Progenitor cell of endocrine pancreas (in vitro differentiated cells): ENCODE measurements around the gene LPGAT1. TPM values are rescaled to one million over a fixed set of nuclear protein-coding genes. Genes with fewer than 3 reads are reported as not detected.
A peak's percentile ranks its signal among the peaks of the same experiment; 100 is the strongest.

Experiments used
- DNase-seq: peaks from one replicate; pipeline ENCODE4 v3.0.0; 2021; ENCODE audit warnings: low spot score; ENCODE audit not compliant: unreplicated experiment
- H3K27ac Mint-ChIP-seq: 2 replicates; pipeline ENCODE4 v1.8.0; 2021; ENCODE audit warnings: mild to moderate bottlenecking, moderate library complexity, mixed read lengths
- H3K27me3 Mint-ChIP-seq: 2 replicates; pipeline ENCODE4 v1.8.0; 2021; ENCODE audit warnings: mixed read lengths
- H3K36me3 Mint-ChIP-seq: 2 replicates; pipeline ENCODE4 v1.8.0; 2022; ENCODE audit warnings: mixed read lengths; ENCODE audit not compliant: insufficient read depth
- H3K4me1 Mint-ChIP-seq: 2 replicates; pipeline ENCODE4 v1.8.0; 2021; ENCODE audit warnings: low read depth, mixed read lengths
- H3K4me3 Mint-ChIP-seq: 2 replicates; pipeline ENCODE4 v1.8.0; 2021; ENCODE audit warnings: low read depth, mild to moderate bottlenecking, moderate library complexity, mixed read lengths
- H3K9me3 Mint-ChIP-seq: 2 replicates; pipeline ENCODE4 v1.8.0; 2021; ENCODE audit warnings: low read depth, mixed read lengths
- total RNA-seq: library from RNA; stranded (reverse); gene quantifications from 2 replicates; pipeline ENCODE4 v1.2.1, GENCODE V29; 2021
- TF ChIP-seq, protein P1 (sequence below): fragments of 200-600 bp; sonication (generic); IDR thresholded peaks from one replicate; pipeline ENCODE4 v1.5.0; 2021; ENCODE audit warnings: antibody characterized with exemption, mild to moderate bottlenecking; ENCODE audit not compliant: unreplicated experiment

LPGAT1 gene
- total RNA-seq, 1 donor from 2014 or later, result 59.5 TPM

DNA sequence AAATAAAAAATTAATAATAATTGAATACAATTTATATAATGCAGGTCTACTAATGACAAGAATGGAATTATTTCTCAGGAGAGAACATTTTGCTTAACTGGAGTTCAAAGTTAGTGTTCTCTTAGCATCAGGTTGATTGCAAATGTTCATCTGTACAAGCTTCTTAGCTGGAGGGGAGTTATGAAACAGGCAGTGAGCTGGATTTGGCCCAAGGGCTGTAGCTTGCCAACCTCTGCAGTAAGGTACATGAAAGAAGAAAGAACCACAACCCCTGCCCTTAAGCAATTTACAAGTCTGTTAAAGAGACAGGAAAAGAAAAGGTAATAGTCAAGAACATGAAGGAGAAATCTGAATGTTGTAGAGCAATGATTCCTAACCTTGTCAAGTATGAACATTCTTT is 17.0 kb downstream of the LPGAT1 start:
- Mint-ChIP-seq H3K27me3 (no peaks in the 10 kb centered on the region), H3K4me1 (peaks cover 8% of the 10 kb centered on the region), H3K36me3 (peaks cover 30% of the 10 kb centered on the region), H3K27ac (no peak overlapping the region), H3K9me3 (peaks cover 3% of the 10 kb centered on the region), H3K4me3 (no peak overlapping the region)
- TF ChIP-seq, protein P1, sequence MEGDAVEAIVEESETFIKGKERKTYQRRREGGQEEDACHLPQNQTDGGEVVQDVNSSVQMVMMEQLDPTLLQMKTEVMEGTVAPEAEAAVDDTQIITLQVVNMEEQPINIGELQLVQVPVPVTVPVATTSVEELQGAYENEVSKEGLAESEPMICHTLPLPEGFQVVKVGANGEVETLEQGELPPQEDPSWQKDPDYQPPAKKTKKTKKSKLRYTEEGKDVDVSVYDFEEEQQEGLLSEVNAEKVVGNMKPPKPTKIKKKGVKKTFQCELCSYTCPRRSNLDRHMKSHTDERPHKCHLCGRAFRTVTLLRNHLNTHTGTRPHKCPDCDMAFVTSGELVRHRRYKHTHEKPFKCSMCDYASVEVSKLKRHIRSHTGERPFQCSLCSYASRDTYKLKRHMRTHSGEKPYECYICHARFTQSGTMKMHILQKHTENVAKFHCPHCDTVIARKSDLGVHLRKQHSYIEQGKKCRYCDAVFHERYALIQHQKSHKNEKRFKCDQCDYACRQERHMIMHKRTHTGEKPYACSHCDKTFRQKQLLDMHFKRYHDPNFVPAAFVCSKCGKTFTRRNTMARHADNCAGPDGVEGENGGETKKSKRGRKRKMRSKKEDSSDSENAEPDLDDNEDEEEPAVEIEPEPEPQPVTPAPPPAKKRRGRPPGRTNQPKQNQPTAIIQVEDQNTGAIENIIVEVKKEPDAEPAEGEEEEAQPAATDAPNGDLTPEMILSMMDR, result no peak
- no peak for DNase-seq

- H3K36me3 Mint-ChIP-seq, result peaks cover 32% of the 10 kb centered on the region
- no peak overlapping the region for H3K27ac Mint-ChIP-seq
- DNase-seq, result no peak
- TF ChIP-seq, protein P1, result no peak
- no peaks in the 10 kb centered on the region for H3K27me3 Mint-ChIP-seq
- peaks cover 4% of the 10 kb centered on the region for H3K9me3 Mint-ChIP-seq
- H3K4me3 Mint-ChIP-seq, result no peak overlapping the region
- H3K4me1 Mint-ChIP-seq, result peaks cover 8% of the 10 kb centered on the region
Observed at GRCh38 chr1:211812584-211812983, 18.0 kb downstream of the LPGAT1 start.

DNA sequence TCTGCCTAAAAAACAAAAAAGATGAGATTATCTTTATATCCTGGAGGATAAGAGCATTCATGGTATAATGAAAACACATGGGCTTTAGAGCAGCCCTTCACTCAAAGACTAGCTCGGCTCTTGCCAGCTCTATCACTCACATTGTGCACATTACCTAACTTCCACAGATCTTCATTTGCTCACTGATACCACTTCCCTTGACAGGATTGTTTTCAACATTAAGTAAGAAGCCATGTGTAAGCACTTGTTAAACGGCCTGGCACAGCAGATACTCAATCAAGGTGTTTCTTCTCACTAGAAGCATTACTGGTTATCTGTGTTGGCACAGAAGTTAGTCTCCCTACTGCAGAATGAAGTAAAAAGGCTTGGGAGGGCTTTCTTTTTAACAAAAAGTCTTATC is 18.7 kb downstream of the LPGAT1 start:
- H3K4me3 Mint-ChIP-seq, result no peak overlapping the region
- H3K9me3 Mint-ChIP-seq, result peaks cover 11% of the 10 kb centered on the region
- DNase-seq, result no peak
- peaks cover 8% of the 10 kb centered on the region for H3K4me1 Mint-ChIP-seq
- peaks cover 39% of the 10 kb centered on the region for H3K36me3 Mint-ChIP-seq
- TF ChIP-seq, protein P1, result no peak
- no peaks in the 10 kb centered on the region for H3K27me3 Mint-ChIP-seq
- no peak overlapping the region for H3K27ac Mint-ChIP-seq

DNA sequence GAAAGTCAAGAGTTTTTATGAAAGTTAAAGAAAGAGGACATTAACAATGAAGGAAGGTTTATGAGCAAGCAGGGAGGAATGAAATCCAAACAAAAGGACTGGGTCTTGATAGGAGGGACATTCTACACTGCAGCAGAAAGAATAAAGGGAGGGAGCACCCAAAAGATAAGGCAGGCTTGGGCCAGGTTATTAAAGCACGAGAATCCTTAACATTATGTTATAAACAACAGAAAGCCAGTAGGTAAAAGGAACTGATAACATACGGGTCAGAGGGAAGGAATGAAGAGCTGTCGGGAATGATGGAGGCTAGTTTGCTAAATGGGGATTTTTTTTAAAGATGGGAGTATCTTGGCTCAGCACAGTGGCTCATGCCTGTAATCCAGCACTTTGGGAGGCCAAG is 19.4 kb downstream of the LPGAT1 start:
- DNase-seq, result no peak
- H3K9me3 Mint-ChIP-seq, result peaks cover 17% of the 10 kb centered on the region
- peaks cover 45% of the 10 kb centered on the region for H3K36me3 Mint-ChIP-seq
- no peaks in the 10 kb centered on the region for H3K27me3 Mint-ChIP-seq
- H3K4me3 Mint-ChIP-seq, result no peak overlapping the region
- peak overlapping the region; percentile 50 for H3K27ac Mint-ChIP-seq
- TF ChIP-seq, protein P1, result no peak
- H3K4me1 Mint-ChIP-seq, result peaks cover 8% of the 10 kb centered on the region

GRCh38 chr1:211808475-211808874 is 22.1 kb downstream of the LPGAT1 start:
- Mint-ChIP-seq H3K36me3 (peaks cover 56% of the 10 kb centered on the region), H3K9me3 (peaks cover 22% of the 10 kb centered on the region), H3K27me3 (no peaks in the 10 kb centered on the region), H3K27ac (no peak overlapping the region), H3K4me3 (no peak overlapping the region), H3K4me1 (peaks cover 14% of the 10 kb centered on the region)
- DNase-seq, result no peak
- TF ChIP-seq, protein P1, result no peak
